ENCODE results near the gene MED29. TPM values are rescaled to one million over a fixed set of nuclear protein-coding genes. Genes with fewer than 3 reads are reported as not detected.
A peak's percentile ranks its signal among the peaks of the same experiment; 100 is the strongest.

Gene MED29
- total and polyA plus RNA-seq, 2 of the 13 experiments (the other 11 are each of a cell fraction or from before 2014, with no cell fraction given): 14.0 to 19.7 TPM

DNA sequence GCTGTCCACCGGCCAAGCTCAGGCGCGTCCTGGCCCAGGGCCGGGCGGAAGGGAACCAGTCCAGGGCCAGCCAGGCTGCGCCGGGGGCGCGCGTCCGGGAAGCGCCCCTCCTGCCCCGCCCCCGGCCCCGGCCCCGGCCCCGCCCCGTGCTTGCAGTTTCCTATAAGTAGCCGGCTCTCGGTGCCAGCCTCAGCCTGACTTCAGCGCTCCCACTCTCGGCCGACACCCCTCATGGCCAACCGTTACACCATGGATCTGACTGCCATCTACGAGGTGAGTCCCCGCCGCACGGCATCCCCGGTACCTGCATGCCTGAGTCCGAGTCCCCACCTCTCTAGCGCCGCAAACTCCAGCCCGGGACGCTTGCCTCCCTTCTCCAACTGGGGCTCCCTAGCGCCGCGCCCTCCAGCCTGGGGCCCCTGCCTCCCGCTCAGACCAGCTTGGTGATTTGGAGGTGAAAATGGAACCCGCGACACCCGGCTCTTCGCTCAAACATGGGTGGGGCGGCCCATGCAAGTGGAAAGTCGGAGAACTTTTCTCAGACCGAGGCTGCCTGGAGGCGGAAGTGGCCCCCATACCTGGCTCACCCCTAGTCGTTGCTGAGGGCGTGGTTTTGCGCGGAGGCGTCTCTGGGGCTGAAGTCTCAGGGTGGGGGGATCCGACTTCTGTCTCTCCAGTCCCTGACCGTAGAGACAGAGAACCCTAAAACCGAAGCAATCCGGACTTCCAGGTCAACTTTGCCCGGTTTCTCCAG is 15.7 kb downstream of the MED29 start, which contains the start of gene ZFP36 (continued):
- TF ChIP-seq TAF1 (CRISPR knock-in tag; IDR thresholded peaks at IDR 0.05): peak; percentile 48; the same call in 1 of the 2 replicates
- TF ChIP-seq ZNF292 (CRISPR knock-in tag; IDR thresholded peaks at IDR 0.05; ENCODE audit: borderline replicate concordance, low read depth): no peak
- 0 out of 2 replicates have a peak, but pooled peaks have one; percentile 29 for TF ChIP-seq SMAD3 (CRISPR knock-in tag; IDR thresholded peaks at IDR 0.05)
- TF ChIP-seq ZFP36L2 (CRISPR knock-in tag; IDR thresholded peaks at IDR 0.05): no peak
- peak; percentile 43 for TF ChIP-seq HNRNPK (IDR thresholded peaks at IDR 0.05; ENCODE audit: low read depth, low read length, poor library complexity, severe bottlenecking)
- TF ChIP-seq, protein P1, sequence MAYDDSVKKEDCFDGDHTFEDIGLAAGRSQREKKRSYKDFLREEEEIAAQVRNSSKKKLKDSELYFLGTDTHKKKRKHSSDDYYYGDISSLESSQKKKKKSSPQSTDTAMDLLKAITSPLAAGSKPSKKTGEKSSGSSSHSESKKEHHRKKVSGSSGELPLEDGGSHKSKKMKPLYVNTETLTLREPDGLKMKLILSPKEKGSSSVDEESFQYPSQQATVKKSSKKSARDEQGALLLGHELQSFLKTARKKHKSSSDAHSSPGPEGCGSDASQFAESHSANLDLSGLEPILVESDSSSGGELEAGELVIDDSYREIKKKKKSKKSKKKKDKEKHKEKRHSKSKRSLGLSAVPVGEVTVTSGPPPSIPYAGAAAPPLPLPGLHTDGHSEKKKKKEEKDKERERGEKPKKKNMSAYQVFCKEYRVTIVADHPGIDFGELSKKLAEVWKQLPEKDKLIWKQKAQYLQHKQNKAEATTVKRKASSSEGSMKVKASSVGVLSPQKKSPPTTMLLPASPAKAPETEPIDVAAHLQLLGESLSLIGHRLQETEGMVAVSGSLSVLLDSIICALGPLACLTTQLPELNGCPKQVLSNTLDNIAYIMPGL (CRISPR knock-in tag; IDR thresholded peaks at IDR 0.05; ENCODE audit: borderline replicate concordance in 1 of 2, low read depth in 1 of 2): peak in 1 of 2 experiments; percentile 66; a peak in 2 of 4 replicates
- TF ChIP-seq SRF (IDR thresholded peaks at IDR 0.05; ENCODE audit: low read depth, low read length): peak; percentile 79; the same call in 1 of the 2 replicates
- TF ChIP-seq ZNF724P (CRISPR knock-in tag; IDR thresholded peaks at IDR 0.05; ENCODE audit: borderline replicate concordance): no peak
- no peak for TF ChIP-seq ZNF605 (CRISPR knock-in tag; IDR thresholded peaks at IDR 0.05)
- peak; percentile 83 for TF ChIP-seq ZNF878 (CRISPR knock-in tag; IDR thresholded peaks at IDR 0.05)
- TF ChIP-seq SALL2 (CRISPR knock-in tag; IDR thresholded peaks at IDR 0.05): 0 out of 2 replicates have a peak, but pooled peaks have one; percentile 39
- TF ChIP-seq DMAP1 (CRISPR knock-in tag; IDR thresholded peaks at IDR 0.05): 0 out of 2 replicates have a peak, but pooled peaks have one; percentile 37
- TF ChIP-seq, protein P2, sequence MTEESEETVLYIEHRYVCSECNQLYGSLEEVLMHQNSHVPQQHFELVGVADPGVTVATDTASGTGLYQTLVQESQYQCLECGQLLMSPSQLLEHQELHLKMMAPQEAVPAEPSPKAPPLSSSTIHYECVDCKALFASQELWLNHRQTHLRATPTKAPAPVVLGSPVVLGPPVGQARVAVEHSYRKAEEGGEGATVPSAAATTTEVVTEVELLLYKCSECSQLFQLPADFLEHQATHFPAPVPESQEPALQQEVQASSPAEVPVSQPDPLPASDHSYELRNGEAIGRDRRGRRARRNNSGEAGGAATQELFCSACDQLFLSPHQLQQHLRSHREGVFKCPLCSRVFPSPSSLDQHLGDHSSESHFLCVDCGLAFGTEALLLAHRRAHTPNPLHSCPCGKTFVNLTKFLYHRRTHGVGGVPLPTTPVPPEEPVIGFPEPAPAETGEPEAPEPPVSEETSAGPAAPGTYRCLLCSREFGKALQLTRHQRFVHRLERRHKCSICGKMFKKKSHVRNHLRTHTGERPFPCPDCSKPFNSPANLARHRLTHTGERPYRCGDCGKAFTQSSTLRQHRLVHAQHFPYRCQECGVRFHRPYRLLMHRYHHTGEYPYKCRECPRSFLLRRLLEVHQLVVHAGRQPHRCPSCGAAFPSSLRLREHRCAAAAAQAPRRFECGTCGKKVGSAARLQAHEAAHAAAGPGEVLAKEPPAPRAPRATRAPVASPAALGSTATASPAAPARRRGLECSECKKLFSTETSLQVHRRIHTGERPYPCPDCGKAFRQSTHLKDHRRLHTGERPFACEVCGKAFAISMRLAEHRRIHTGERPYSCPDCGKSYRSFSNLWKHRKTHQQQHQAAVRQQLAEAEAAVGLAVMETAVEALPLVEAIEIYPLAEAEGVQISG (CRISPR knock-in tag; IDR thresholded peaks at IDR 0.05): peak; percentile 47; the same call in 1 of the 2 replicates
- TF ChIP-seq MYC (CRISPR knock-in tag; IDR thresholded peaks at IDR 0.05; ENCODE audit: borderline replicate concordance): no peak
- TF ChIP-seq ZNF17 (CRISPR knock-in tag; IDR thresholded peaks at IDR 0.05): 0 out of 2 replicates have a peak, but pooled peaks have one; percentile 51
- TF ChIP-seq, protein P3, sequence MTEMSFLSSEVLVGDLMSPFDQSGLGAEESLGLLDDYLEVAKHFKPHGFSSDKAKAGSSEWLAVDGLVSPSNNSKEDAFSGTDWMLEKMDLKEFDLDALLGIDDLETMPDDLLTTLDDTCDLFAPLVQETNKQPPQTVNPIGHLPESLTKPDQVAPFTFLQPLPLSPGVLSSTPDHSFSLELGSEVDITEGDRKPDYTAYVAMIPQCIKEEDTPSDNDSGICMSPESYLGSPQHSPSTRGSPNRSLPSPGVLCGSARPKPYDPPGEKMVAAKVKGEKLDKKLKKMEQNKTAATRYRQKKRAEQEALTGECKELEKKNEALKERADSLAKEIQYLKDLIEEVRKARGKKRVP (CRISPR knock-in tag; IDR thresholded peaks at IDR 0.05): peak in 1 of 2 experiments; percentile 55; a peak in 1 of 4 replicates
- no peak for TF ChIP-seq ZNF34 (CRISPR knock-in tag; IDR thresholded peaks at IDR 0.05; ENCODE audit: borderline replicate concordance)
- TF ChIP-seq, protein P4, sequence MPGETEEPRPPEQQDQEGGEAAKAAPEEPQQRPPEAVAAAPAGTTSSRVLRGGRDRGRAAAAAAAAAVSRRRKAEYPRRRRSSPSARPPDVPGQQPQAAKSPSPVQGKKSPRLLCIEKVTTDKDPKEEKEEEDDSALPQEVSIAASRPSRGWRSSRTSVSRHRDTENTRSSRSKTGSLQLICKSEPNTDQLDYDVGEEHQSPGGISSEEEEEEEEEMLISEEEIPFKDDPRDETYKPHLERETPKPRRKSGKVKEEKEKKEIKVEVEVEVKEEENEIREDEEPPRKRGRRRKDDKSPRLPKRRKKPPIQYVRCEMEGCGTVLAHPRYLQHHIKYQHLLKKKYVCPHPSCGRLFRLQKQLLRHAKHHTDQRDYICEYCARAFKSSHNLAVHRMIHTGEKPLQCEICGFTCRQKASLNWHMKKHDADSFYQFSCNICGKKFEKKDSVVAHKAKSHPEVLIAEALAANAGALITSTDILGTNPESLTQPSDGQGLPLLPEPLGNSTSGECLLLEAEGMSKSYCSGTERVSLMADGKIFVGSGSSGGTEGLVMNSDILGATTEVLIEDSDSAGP (CRISPR knock-in tag; IDR thresholded peaks at IDR 0.05; ENCODE audit: borderline replicate concordance): peak; percentile 69; the same call in 1 of the 2 replicates

Data from HepG2 (cell line).